GM21447 (cell line): ENCODE data around the gene IRAK1.

Source experiments
- ATAC-seq: cut with Tn5 transposase; IDR thresholded peaks from one replicate; pipeline ENCODE4 v1.9.1; 2021; ENCODE audit not compliant: unreplicated experiment

Gene IRAK1

DNA sequence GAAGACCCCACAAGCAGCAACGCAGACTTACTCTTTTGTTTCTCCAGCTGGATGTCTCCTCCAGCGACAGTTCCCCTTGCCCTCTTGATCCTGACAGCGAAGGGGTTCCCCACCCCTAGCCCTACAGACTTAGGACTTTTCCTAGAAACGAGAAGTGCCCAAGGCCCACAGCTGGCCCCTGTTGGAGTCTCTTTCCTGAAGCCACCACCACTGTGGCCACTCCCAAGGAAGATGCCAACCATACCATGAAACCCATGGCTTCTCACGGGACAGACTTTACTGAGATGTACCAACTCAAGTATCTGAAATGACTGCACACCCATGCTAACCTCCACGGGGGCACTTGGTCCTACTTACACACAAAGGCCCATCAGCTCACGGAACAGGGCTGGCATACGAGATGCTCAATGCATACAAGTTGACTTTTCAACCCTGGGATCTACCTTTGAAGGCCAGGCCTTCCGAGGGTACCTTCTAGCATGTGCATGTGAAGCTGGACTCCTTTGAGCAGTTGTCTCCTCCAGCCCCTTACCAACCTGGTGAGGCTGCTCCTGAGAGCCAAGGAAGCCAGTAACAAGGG is 924 bp upstream of the IRAK1 start:
- ATAC-seq: peak; percentile 19

DNA sequence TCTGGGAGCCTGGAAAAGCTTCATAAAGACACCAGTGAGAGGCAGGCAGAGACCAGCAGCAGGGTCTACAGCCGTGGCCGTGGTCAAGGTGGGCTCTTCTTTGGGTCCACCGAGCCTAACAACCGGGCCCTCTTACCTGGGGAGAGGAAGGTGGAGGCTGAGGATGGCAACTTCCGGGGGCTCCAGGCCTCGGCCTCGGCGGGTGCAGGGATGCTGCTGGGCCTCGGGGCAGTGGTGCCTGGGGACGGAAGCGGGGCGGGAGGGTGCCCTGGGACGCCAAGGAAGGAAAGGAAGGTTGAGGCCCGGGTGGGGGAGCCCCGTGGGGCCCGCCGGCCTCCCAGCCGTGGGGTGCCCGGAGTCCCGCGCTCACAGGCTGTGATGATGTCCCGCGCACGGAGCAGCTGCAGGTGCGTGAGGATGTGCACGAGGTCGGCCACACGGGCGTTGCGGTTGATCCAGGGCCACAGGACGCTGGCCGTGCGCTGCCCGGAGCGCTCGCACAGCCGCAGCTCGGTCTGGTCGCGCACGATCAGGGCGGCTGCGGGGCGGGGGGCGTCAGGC is 561 bp downstream of the IRAK1 start:
- peak; percentile 10 for ATAC-seq

DNA sequence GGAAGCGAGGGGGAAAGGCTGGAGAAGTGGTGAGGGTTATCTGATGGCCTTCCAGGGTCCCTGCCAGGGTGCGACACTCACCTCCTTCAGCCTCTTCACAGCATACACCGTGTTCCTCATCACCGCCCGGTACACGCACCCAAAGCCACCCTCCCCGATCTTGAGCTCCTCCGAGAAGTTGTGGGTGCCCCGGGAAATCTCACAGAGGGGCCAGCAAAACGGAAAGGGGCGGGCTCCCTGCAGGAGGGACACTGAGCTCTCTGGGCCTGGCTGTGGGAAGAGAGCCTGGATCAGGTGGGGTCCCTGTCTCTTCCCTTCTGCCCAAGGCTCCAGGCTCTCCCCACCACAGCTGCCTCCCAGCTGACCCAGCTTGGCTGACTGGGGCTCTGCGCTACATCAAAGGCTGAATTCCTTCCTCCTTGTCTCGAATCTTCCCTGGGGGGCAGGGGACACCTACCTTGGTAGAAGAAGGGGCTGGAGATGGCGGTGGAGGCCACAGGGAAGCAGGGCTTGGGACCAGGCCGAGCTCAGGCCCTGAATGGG is 1.1 kb downstream of the IRAK1 start:
- no peak for ATAC-seq

DNA sequence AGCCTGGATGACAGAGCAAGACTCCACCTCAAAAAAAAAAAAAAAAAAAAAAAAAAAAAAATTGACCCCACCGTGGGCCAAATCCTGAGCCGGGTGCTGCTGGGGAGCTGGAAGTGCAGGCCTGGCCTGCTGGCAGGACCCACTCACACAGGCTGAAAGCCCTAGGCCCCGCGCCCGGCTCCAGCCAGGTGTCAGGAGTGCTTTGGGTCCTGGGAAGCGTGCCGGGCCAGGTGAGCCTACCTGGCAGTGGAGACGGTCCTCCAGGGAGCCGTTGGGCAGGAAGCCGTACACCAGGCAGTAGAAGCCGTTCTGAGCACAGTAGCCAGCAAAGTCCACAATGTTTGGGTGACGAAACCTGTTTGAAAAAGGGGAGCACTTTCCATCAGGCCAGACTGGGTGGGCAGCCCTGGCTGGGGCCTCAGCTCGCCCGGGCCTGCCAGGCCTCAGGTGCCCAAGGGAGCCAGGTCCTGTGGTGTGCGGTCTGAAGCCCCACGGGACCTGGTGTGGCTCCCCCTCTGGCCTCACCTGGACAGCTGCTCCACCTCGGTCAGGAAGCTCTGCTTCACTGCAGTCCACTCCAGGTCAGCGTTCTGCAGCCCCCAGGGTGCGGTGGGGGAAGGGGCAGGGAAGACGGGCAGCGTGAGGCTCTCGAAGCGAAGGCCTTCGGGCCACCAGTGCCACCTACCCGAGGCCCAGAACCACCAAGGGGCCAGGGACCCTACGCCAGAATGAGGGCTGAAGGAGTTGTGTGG is 1.8 kb downstream of the IRAK1 start:
- ATAC-seq: no peak

DNA sequence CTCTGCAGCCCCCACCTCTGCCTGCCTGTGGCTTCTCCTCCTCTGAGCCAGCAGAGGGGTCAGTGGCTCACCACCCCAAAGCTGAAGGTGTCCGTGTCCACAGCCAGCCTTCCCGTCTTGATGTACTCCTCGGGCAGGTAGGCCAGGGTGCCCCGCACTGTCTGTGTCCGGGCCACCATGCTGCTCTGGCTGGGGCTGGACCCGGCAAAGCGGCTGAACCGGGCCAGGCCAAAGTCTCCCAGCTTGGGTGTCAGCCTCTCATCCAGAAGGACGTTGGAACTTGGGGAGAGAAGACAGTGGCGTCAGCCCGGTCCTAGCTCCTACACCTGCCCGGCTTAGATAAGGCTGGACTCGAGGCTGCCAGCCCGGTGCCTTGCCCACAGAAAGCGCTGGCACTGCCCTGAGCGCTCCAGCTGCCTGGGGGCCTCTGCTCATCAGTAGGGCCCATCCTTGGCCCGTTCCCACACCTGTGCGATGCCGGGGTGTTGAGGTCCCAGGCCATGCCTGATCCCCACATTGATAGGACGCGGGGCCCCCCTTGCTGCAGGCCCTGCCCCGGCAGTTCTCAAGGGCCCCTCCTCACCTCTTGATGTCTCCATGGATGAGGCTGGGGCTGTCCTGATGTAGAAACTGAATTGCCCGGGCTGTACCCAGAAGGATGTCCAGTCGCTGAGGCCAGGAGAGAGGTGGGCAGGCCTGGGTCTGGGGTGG is 3.2 kb downstream of the IRAK1 start:
- ATAC-seq: no peak

DNA sequence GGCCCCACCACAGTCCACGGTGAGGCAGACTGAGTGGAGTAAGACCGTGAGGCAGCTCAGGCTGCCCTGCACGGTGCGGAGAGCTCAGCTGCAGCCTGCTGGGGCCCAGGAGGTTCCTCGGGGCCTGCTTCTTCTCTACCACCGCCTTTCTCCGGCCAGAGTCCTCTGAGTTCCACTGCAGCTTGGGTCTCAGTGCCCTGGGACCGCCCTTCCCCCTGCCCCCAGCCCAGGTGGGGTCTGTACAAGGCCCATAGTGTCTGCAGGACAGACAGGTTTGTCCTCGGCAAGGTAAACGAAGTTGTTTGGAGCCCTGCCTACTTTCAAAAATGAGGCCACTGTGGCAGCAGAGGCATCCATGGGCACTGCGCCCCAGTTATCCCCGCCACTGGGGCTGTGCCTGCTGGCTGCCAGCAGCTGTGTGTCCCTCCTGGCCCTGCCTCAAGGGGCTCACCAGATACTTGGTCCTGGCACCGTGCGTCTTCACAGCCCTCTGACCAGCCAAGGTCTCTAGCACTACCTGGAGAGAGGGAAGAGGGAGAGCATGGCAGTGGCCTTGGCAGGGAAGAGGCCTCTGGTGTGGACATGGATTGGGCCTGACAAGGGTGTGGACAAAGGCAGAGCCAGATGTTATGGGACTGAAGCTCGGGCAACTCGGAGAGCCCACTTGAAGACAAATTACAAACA is 4.0 kb downstream of the IRAK1 start:
- no peak for ATAC-seq

DNA sequence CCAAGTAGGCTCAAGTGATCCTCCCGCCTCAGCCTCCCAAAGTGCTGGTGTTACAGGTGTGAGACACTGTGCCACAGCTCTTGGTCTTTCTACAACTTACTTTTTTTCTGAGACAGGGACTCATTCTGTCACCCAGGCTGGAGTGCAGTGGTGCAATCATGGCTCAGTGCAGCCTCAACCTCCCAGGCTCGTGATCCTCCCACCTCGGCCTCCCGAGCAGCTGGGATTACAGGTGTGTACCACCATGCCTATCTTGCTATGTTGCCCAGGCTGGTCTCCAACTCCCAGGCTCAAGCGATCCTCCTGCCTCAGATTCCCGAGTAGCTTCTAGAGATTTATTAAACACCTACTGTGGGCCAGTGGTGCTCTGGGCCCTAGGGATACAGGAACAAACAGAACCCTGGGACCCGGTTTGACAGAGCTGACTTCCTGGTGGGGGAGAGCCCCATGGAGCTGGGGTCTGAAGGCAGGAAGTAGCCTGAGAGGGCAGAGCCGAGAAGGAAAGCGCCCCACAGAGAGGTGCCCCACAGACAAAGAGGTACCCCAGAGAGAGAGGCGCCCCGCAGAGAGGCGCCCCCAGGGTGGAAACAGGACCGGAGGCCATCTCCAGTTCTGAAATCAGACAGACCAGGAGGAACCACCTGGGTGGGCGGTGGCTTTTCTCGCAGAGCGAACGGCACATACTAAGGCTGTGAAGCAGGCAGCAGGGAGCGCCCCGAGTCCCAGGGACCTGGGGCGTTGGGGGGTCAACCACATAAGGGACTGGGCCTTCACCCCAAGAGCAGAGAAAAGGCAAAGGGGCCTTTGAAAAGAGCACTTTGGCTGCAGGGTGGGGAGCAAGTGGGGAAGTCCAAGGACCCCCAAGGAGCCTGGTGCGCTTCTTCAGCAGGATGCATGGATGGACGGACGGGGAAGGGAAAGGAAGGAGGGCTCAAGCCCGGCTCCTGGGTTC is 5.0 kb downstream of the IRAK1 start:
- no peak for ATAC-seq

DNA sequence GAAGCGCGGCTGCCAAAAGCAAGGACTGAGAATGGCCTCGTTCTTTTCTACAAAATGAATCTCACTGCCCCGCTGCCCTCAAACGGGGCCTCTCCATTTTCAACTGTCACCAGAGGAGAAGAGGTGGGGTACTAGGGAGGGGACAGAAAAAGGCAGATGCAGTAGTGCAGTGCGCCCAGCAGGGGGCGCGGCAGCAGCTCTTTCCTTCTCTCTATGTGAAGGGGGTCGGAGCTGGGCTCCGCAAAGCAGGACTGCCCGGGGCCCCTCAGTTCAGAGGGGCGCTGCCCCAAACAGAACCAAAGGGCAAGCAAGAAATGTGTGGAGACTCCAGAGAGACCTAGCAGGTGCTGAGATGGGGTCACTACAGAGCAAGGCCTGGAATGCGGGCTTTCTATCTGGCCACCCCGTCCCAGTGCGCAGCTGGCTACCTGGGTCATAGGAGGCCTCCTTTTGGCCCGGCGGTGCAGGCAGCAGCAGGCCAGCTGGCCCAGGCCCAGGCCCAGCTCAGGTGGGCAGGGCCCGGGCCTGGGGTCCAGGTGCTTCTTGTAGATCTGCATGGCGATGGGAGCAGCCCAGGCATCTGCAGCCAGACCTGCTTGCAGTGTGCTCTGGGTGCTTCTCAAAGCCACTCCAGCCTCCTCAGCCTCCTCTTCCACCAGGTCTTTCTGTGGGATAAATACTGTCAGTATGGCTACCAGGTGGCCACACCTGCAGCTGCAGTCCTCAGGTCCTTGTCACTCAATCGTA is 5.9 kb downstream of the IRAK1 start:
- no peak for ATAC-seq

DNA sequence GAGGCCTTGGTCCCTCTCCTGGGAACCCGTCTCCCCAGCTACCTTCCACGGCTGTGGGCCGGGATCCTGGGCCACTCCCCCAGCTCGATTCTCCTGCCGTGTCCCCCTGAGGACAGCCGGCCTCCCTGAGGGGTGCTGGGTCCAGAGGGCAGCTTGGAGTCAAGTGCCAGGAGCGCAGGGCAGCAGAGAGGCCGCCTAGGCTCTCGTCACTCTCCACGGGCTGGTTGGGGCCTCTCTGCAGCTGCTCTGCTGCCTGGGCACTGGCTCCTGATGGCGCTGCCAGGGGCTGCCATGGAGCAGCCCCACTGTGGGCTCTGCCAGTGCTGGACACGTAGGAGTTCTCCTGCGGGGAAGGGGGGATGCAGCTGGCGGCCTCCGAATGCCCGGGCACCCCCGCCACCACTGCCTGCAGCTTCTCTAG is 6.7 kb downstream of the IRAK1 start:
- ATAC-seq: no peak

DNA sequence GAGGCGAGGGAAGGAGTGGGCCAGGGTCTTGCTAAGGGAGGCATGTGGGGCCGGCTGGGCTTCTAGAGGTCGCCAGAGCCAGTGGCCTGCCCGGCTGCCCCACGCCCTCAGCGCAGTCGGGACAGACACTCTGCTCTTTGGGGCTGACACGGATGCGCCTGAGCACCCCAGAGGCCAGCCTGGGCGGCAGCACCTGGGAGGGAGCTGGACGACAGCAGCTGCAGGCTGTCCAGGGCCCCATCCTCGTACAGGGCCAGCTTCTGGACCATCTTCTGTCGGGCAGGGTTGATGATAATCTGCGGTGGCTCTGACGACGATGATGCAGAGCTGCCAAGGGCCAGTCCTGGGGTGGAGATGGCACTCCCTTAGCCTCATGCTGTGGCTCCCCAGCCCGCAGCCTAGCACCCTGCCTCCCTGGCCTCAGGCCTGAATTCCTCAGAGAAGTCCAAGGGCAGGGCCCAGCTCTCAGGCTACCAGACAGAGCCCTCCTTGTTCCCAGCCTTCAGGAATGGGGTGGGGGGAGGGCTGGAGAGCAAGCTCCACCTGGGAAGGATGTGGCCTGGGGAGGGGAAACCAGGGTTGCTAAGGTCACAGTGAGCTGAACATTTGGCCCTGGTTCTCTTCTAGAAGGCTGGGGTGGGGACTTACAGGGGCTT is 7.2 kb downstream of the IRAK1 start:
- ATAC-seq: no peak

DNA sequence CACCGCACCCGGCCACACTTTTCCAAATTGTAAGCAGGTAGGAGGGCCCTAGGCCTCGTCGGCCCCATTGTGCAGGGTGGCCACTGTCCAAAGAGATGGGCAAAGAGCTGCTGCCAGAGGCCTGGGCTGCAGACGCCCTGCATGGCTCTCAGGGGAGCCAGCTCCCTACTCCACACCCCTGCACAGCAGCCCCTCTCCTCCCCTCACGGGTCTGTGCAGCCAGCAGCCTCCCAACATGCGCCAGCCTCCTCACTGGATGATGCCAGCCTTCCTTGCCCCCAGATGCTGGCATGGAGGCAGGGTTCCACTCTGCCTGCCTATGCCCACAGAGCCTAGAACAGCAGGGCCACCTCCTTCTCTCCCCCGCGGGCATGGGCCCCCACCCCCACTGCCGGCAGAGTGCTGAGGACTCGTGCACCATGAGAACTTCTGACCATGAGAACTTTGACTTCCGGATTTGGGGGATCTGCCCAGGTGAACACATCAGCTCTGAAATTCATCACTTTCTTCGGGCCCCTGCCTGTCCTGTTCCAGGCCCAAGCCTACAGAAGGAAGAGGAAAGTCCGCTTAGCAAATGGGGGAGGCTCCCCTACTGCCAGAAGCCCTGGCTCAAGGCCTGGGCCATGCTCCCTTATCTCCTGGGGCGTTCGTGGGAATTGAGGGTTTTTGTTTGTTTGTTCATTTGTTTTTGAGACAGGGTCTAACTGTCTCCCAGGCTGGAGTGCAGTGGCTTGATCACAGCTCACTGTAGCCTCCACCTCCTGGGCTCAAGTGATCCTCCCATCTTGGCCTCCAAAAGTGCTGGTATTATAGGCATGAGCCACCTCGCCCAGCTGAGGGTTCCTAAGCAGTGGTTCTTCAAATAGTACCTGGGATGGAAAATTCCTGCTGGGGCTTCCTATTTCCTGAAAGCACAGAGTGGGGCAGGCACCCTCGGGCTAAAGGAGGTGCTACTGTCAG is 8.0 kb downstream of the IRAK1 start:
- no peak for ATAC-seq

DNA sequence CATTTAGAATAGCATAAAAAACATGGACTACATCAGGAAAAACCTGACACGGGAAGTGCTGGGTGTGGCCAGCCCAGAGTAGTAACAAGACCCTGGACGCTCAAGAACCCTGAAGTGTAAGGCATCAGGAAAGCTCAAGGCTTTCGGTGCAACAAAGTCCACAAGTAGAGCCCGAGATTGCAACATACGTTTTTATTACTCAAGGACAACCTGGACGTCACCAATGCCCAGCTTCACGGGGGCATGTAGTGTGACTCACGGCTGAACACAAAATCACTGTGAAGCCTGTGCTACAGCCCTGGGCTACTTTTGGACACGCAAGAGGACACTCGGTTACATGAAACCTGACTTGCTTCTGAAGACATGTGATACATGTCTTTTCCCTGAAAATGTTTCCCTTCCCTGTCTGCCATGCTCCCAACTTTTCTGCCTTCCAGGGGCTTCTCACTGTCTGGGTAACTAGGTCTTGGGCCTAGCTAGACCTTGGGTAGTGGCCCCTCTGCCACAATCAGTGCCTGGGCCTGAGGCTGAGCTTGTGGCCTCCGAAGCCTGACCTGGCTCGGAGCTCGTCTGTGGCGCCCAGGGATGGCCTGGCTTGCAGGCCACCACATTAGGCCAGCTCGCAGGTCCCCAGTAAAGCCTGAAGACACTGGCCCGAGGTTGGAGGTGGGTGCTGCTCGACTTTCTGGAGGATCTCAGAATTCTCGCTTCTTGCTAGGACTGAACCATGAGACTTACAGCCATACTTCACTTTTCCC is 9.2 kb downstream of the IRAK1 start:
- no peak for ATAC-seq

DNA sequence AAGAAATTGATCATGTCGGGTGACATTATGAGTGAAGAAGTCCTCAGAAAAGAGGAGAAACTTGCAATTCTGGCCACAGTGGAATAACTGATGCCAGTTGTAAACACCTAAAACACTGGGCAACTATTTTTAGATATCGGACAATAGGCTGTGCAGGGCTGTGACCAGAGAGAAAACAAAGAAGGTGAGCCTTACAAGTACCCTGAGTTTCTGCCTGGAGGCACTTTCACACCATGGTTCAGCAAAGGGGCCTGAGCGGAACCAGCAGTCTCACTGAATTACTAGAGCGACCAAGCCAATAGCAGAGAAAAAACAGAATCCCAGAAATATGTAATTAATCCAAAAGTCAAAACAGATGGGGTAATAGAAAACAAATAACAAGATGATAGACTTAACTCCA is 11.2 kb downstream of the IRAK1 start:
- no peak for ATAC-seq

DNA sequence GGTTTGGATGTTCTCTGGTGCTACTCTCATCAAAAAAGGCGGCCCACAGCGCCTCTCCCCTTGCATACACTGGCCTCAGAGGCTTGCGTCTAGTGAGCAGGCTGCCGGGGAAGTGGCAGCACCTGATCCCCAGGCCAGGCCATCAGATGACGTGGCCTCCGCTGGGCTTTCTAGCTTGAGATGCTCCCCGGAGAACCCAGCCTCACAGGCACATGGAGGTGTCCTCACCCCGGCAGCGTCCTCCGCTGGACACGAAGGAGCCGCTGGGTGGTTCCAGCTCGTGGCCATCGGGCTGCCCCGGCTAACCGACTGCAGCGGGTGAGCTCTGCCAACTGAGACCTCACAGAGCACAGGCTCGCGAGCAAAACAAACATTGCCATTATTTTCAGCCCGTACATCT is 12.8 kb downstream of the IRAK1 start:
- ATAC-seq: no peak

DNA sequence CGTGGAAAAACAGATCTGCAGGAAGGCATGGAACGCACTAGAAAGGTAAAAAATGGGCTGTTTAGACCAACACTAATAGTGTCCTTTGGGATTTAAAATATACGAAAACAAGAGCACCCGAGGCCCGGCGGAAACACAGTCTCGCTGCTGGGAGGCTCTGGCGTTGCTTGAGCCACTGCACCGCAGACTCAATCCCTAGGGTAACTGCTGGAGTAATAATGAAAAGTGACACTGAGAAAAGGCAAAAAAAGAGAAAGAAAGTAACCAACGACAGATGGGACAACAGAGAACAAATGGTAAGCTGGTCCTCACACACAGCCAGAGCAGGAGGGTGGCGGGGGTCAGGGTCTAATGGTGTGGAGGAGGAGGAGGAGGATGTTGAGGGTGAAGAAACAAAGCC is 15.4 kb downstream of the IRAK1 start:
- no peak for ATAC-seq

DNA sequence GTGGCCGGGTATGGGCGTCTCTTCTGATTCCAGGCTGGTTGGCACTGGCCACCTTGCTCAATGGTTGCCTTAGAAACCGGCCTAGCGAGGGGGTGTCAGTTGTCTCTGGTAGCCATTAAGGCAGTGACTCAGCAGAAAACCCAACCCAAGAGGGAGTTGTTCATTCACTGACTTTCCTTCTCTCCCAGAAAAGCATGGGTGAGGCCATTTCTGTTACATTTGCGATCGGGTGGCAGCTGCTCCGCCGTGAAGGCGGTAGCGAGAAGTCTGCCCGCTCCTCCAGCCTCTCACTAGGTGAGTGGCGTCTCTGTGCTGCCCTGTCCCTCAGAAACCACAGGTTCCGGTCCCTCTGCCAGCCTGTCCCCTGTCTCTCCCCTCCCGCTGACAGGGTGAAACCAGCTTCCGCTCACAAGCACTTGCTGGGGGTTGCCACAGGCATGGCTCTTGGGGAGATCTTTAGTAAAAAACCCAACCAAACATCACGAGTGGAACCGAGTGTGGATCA is 17.4 kb downstream of the IRAK1 start:
- peak; percentile 58 for ATAC-seq

DNA sequence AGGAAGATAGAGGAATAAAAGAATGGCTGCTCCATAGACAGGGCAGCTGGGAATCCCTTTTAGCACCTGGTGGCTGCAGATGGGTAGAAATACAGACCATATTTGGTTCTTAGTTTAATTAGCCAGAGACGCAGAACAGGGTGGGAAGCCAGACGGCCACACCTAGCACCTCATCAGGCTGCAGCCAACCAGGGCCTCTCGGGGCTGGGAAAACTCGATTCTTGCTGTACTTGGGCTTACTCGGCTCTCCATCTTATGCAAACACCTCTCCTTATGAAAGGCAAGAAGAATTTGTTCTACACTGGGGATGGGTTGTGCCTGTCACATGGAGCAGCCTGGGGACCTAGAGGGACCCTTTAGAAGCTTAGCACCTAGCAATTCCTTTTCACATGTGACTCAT is 19.7 kb downstream of the IRAK1 start:
- no peak for ATAC-seq
